ENCODE results near the gene HAT1. TPM values are rescaled to one million over a fixed set of nuclear protein-coding genes. Genes with fewer than 3 reads are reported as not detected.
"Not testable (repeated sequence)": the region's sequence is repeated elsewhere in the genome, so short reads cannot be mapped to it uniquely, and the experiment has no call there.

Gene HAT1
- polyA plus RNA-seq, 3 donors, result 56.5 to 75.0 (median 63.1) TPM

DNA sequence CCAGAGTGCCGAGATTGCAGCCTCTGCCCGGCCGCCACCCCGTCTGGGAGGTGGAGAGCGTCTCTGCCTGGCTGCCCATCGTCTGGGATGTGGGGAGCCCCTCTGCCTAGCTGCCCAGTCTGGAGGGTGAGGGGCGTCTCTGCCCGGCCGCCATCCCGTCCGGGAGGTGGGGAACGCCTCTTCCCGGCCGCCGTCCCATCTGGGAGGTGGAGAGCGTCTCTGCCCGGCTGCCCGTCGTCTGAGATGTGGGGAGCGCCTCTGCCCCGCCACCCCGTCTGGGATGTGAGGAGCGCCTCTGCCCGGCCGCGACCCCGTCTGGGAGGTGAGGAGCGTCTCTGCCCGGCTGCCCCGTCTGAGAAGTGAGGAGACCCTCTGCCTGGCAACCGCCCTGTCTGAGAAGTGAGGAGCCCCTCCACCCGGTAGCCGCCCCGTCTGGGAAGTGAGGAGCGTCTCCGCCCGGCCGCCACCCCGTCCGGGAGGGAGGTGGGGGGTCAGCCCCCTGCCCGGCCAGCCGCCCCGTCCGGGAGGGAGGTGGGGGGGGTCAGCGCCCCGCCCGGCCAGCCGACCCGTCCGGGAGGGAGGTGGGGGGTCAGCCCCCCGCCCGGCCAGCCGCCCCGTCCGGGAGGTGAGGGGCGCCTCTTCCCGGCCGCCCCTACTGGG is 22.5 kb upstream of the HAT1 start:
- DNase-seq (ENCODE audit: extremely low read depth in 1 of 11, low read depth in 9 of 11, low spot score in 4 of 11), result not testable (repeated sequence)

- DNase-seq (ENCODE audit: extremely low read depth in 1 of 11, low read depth in 9 of 11, low spot score in 4 of 11), result no peak
Measured at GRCh38 chr2:171902840-171903420, 19.3 kb upstream of the HAT1 start.

DNA sequence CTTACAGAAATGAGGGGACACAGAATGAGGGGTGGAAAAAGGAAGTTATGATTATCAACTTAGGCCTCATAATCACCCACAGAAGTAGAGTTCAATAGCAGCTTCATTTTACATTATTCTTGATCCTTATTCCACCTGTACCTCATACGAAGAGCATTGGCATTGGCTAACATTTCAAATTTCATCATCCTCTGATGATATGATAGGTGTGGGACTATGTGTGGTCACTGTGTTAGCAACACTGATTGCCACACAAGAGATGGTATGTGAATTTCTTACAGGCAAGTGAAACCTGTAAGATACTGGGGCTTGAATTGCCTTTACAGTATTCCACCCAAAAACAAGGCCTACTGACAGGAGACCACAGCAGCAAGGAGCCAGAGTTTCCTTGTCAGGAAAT is 14.0 kb upstream of the HAT1 start:
- DNase-seq (ENCODE audit: extremely low read depth in 1 of 11, low read depth in 9 of 11, low spot score in 4 of 11), result no peak

DNA sequence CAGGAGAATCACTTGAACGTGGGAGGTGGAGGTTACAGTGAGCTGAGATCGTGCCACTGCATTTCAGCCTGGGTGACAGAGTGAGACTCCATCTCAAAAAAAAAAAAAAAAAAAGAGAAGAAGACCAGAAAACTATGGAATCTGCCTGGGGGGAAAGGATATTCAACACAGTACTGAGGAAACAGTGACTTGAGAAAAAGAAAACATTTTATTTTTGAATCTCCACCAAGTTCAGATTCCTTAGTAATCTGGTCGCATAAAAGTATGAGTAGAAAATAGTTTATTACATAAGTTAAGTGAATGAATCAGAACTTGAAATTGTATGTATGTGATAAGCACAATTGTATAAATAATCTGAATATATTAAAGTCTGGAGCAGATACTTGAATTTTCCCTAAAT is 13.0 kb upstream of the HAT1 start:
- no peak for DNase-seq (ENCODE audit: extremely low read depth in 1 of 11, low read depth in 9 of 11, low spot score in 4 of 11)

DNA sequence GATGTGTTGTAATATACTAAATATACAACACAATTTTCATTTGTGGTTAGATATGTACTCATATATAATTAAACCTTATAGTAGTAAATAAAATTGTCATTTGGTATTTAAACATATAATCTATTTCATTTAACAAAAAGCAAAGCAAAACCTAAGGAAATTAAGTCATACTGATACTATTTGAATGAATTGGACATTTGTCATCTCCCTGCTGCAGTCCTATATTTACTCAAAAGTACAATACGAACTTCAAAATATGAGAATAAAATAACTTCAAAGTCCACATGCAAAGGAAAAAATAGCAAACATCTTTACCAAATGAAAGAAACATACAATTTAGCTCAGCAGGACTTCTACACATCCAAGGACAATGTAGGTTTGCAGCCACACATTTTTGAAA is 11.8 kb upstream of the HAT1 start:
- DNase-seq (ENCODE audit: extremely low read depth in 1 of 11, low read depth in 9 of 11, low spot score in 4 of 11), result no peak

DNA sequence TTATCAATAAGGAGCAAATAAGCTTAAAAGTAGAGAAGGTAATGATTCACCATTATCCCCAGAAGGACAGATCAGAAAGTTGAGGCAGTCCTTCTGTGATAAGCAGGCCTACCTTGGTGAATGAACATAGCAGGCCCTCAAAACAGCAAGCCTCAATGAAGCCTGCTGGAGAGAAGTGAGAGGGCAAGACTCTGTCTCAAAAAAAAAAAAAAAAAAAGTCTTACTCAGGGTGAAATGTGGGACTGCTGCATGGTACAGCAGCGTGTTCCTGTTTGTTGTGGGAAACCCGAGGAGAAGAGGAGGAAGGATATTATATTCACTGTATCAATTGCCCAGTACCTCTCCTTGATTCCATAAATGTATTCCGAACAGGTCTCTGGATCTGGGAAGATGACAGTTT is 8.7 kb upstream of the HAT1 start:
- no peak for DNase-seq (ENCODE audit: extremely low read depth in 1 of 11, low read depth in 9 of 11, low spot score in 4 of 11)

DNA sequence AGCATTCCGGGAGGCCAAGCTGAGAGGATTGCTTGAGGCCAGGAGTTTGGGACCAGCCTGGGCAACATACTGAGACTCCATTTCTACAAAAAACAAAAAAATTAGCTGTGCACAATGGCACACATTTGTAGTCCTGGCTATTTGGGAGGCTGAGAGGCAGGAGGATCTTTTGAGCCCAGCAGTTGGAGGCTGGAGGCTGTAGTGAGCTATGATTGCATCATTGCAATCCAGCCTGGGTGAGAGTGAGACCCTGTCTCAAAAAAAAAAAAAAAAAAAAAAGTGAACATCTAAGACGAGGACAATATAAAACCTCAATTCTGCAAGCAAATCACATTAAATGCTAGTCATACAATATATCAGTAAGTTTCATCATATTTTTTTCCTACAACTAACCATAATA is 2.8 kb upstream of the HAT1 start:
- DNase-seq (ENCODE audit: extremely low read depth in 1 of 11, low read depth in 9 of 11, low spot score in 4 of 11), result no peak

GRCh38 chr2:171921970-171922229 is 361 bp upstream of the HAT1 start:
- DNase-seq (ENCODE audit: extremely low read depth in 1 of 11, low read depth in 9 of 11, low spot score in 4 of 11), result no peak

DNA sequence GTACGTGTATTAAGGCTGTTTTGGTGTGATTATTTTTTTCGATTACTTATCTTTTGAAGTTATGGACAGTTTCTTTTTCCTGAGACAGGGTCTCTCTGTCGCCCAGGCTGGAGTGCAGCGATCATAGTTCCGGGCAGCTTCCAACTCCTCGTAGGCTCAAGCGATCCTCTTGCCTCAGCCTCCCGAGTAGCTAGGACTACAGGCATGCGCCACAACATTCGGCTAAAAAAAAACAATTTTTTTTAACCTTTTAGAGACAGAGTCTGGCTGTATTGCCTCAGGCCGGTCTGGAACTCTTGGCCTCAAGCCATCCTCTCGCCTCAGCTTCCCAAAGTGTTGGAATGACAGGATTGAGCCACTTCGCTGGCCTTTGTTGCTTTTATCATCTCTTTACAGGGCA is 945 bp downstream of the HAT1 start:
- DNase-seq (ENCODE audit: extremely low read depth in 1 of 11, low read depth in 9 of 11, low spot score in 4 of 11), result peak in 5 of 11 donors; percentile 0 to 9 (median 1)

DNA sequence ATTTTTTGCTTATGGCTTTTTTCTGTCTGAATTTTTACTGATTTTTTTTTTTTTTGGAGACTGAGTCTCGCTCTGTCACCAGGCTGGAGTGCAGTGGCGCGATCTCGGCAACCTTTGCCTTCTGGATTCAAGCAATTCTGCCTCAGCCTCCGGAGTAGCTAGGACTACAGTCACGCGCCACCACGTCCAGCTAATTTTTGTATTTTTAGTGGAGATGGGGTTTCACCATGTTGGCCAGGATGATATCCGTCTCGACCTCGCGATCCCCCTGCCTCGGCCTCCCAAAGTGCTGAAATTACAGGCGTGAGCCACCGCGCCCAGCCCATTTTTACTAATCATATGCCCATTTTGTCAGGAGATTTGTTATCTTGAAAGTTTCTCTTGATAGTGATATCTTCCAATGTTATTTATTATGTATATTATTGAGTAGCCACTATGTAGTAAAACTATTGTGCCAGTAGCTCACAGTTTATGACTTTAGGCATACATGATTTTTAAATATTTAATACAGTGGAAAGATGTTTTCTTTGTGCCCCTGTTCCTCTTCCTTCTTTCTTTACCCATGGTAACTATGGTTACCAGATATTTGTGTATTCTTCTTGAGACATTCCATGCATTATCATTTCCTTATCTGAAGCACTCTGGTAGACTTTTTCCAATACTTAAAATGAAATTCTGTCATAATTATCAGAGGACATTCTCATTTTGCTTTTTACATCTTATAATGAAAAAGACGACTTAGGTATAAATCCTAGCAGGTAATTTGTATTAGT is 2.1 kb downstream of the HAT1 start:
- no peak for DNase-seq (ENCODE audit: extremely low read depth in 1 of 11, low read depth in 9 of 11, low spot score in 4 of 11)

- no peak for DNase-seq (ENCODE audit: extremely low read depth in 1 of 11, low read depth in 9 of 11, low spot score in 4 of 11)
Measured at GRCh38 chr2:171930385-171930784, 8.1 kb downstream of the HAT1 start.

- DNase-seq (ENCODE audit: extremely low read depth in 1 of 11, low read depth in 9 of 11, low spot score in 4 of 11), result no peak
Measured at GRCh38 chr2:171939058-171939742, 16.9 kb downstream of the HAT1 start.

DNA sequence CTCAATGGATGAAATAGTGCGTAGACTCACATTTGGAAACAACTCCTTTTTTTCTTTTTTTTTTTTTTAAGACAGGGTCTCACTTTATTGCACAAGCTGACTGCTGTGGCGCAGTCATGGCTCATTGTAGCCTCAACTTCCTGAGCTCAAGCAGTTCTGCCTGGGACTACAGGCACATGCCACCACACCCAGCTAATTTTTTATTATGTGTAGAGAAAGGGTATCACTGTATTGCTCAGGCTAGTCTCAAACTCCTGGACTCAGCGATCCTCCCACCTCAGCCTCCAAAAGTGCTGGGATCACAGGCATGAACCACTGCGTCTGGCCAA is 17.4 kb downstream of the HAT1 start:
- DNase-seq (ENCODE audit: extremely low read depth in 1 of 11, low read depth in 9 of 11, low spot score in 4 of 11), result no peak

DNA sequence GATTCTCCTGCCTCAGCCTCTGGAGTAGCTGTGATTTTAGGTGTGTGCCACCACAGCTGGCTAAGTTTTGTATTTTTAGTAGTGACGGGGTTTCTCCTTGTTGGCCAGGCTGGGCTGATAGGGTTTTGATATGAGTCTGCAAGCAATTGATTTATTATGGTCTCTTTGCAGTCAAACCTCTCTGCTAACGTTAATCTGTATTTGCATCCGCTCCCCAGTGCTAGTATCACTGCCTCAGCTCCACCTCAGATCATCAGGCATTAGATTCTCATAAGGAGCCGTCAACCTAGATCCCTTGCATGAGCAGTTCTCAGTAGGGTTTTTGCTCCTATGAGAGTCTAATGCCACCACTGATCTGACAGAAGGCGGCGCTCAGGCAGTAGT is 19.0 kb downstream of the HAT1 start:
- DNase-seq (ENCODE audit: extremely low read depth in 1 of 11, low read depth in 9 of 11, low spot score in 4 of 11), result no peak

DNA sequence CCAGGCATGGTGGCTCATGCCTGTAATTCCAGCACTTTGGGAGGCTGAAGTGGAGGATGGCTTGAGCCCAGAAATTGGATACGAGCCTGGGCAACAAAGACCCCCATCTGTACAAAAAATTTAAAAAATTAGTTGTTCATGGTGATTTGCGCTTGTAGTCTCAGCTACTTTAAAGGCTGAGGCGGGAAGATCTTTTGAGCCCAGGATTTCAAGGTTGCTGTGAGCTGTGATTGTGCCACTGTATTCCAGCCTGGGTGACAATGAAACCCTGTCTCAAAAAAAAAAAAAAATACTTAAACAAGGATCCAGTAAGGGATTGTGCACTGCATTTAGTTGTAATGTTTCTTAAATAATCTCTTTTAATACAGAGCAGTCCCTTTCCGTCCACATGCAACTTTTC is 21.6 kb downstream of the HAT1 start:
- no peak for DNase-seq (ENCODE audit: extremely low read depth in 1 of 11, low read depth in 9 of 11, low spot score in 4 of 11)

GRCh38 chr2:171952276-171952675 is 30.0 kb downstream of the HAT1 start:
- DNase-seq (ENCODE audit: extremely low read depth in 1 of 11, low read depth in 9 of 11, low spot score in 4 of 11), result no peak

DNA sequence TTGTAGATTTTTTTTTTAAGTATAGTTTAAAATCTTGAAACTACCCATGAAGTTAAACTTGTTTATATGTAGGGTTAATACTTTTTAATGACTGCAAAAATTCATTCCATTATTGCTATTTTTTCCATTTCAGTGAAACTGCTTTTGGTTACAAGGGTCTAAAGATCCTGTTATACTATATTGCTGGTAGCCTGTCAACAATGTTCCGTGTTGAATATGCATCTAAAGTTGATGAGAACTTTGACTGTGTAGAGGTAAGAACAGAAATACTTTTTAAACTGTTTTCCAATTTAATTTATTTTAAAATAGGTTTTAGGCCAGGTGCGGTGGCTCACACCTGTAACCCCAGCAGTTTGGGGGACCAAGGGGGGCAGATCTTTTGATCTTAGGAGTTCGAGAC is 30.5 kb downstream of the HAT1 start:
- DNase-seq (ENCODE audit: extremely low read depth in 1 of 11, low read depth in 9 of 11, low spot score in 4 of 11), result no peak

DNA sequence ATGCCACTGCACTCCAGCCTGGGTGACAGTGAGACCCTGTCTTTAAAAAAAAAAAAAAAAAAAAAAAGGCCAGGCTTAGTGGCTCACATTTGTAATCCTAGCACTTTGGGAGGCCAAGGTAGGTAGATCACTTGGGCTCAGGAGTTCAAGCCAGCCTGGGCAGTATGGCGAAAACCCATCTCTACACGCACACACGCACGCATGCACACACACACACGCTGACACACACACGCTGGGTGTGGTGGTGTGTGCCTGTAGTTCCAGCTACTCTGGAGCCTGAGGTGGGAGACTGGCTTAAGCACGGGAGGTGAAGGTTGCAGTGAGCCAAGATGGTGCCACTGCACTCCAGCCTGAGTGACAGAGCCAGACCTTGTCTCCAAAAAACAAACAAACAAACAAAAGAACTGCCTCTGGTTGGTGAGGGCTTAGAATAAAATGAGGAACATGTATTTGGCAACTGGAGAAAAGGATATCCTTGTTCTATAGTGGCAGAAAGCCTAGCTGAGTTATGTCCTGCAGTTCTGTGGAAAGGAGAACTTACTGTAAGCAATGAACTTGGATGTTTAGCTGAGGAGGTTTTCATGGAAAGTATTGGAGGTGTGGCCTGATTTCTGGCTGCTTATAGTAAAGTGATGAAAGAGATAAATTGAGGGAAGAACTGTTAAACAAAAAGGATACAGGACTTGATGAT is 34.0 kb downstream of the HAT1 start:
- DNase-seq (ENCODE audit: extremely low read depth in 1 of 11, low read depth in 9 of 11, low spot score in 4 of 11), result no peak

GRCh38 chr2:171957061-171957460 is 34.8 kb downstream of the HAT1 start:
- no peak for DNase-seq (ENCODE audit: extremely low read depth in 1 of 11, low read depth in 9 of 11, low spot score in 4 of 11)

DNA sequence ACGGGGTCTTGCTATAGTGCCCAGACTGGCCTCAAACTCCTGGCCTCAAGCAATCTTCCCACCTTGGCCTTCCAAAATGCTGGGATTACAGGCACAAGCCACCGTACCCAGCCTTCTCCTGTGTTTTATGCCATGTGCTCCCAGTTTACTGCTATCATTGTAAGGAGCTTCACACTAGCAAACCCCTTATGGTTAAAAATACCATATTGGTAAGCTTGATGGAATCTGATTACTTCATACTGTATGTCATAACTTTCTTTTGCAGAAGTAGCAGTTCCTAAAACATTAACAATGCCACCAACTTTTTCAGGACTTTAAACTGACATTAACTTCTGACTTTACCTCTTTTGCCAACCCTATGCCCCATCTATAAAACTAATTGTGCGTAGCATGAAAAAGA is 36.2 kb downstream of the HAT1 start:
- no peak for DNase-seq (ENCODE audit: extremely low read depth in 1 of 11, low read depth in 9 of 11, low spot score in 4 of 11)
